Measurements from ENCODE around the gene ZNF74. TPM values are rescaled to one million over a fixed set of nuclear protein-coding genes. Genes with fewer than 3 reads are reported as not detected.

Gene ZNF74
- total RNA-seq, 2 experiments from 2014 or later: 6.5 to 10.3 TPM

DNA sequence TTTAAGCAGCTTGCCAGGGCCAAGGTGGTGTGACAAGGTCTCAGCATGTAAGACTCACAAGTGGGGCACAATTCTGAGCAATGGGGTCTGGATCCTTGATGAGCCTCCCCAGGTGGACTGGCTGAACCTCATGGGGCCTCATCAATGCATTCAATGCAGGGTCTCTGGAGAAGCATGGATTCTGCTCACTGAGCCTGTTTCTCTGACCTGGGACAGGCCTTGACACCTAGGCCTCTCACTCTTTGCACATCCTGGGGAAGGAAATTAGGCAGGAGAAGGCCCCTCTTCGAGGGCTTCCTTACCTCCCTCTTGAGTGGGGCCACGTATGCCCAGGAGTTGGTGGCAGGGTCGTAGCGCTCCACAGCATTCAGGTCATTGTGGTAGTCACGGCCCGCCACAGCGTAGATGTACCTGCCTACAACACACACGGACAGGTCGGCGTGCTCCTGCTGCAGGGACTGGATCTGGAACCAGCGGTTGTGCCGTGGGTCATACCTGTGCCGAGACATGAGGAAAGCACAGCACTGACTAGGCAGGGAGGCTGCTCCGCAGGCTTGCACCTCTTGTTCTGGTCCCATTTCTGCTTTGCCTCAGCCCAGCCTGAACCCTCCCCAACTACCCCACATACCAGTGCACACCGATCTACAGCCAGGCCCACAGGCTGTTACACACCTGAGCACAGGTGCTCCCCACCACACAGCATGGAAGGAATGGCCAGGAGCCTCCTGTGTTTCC, 63.7 kb downstream of the ZNF74 start:
- ATAC-seq: no peak
- H3K9me3 Mint-ChIP-seq (ENCODE audit: low read depth): no peaks in the 10 kb centered on the region
- ChIA-PET CTCF (interaction anchor here (0.9 to 2.9 kb wide), 4 partner anchors 15 to 166 kb away, joined by 3 to 44 read pairs (median 4); no protein-coding TSS in a partner anchor), POLR2A (no interaction called here)
- no peak for DNase-seq
- H3K4me3 Mint-ChIP-seq: no peak overlapping the region
- H3K27ac Mint-ChIP-seq: no peak overlapping the region
- H3K36me3 Mint-ChIP-seq (ENCODE audit: low read depth): peaks cover 13% of the 10 kb centered on the region
- H3K27me3 Mint-ChIP-seq: no peaks in the 10 kb centered on the region
- intact Hi-C loops (cut with DNase I, micrococcal nuclease): loop anchor here (5.0 to 10.0 kb wide), 2 partner anchors 35 to 473 kb away; no protein-coding TSS in a partner anchor
- peaks cover 25% of the 10 kb centered on the region for H3K4me1 Mint-ChIP-seq

Other genes starting within 250 kb of the ZNF74 start
- gene CCDC188, start 243.1 kb upstream of the ZNF74 start, total RNA-seq: not detected
- gene RTN4R, start 125.8 kb upstream of the ZNF74 start, total RNA-seq: 1 to 10 TPM; 2.2 to 2.3 TPM
- gene DGCR6L, start 74.1 kb upstream of the ZNF74 start, total RNA-seq: 10 to 100 TPM; 22.4 to 24.8 TPM
- under 1 TPM; 0.39 to 0.46 TPM for gene SCARF2, start 43.7 kb downstream of the ZNF74 start, total RNA-seq
- gene KLHL22, start 101.6 kb downstream of the ZNF74 start, total RNA-seq: 10 to 100 TPM; 14.1 to 15.2 TPM
- 100 to 1,000 TPM in 1 of 2 experiments, 10 to 100 TPM in 1; 84.4 to 107 TPM for gene MED15, start 113.5 kb downstream of the ZNF74 start, total RNA-seq

Data from activated CD4-positive, alpha-beta T cell treated with anti-CD3 and anti-CD28 coated beads for 36 hours (primary cell).